HUES6 (cell line): ENCODE results near the gene ZNF444.
"Not testable (repeated sequence)": the region's sequence is repeated elsewhere in the genome, so short reads cannot be mapped to it uniquely, and the experiment has no call there.

ENCODE experiments used
- H3K27ac ChIP-seq: 2 replicates; pipeline ENCODE4 v1.7.0; 2013; ENCODE audit warnings: low read depth, mild to moderate bottlenecking, low read length, inconsistent platforms
- H3K27me3 ChIP-seq: 2 replicates; pipeline ENCODE4 v1.6.1; 2013; ENCODE audit warnings: low read length; ENCODE audit not compliant: control insufficient read depth, insufficient read depth
- H3K36me3 ChIP-seq: 2 replicates; pipeline ENCODE4 v1.6.1; 2013; ENCODE audit warnings: low read length; ENCODE audit not compliant: control insufficient read depth, insufficient read depth
- H3K4me1 ChIP-seq: 2 replicates; pipeline ENCODE4 v1.6.1; 2013; ENCODE audit warnings: low read length; ENCODE audit not compliant: control insufficient read depth, insufficient read depth
- H3K4me3 ChIP-seq: 2 replicates; pipeline ENCODE4 v1.5.1; 2013; ENCODE audit warnings: low read depth, low read length
- H3K9ac ChIP-seq: one replicate; pipeline ENCODE4 v1.6.1; 2013; ENCODE audit warnings: mild to moderate bottlenecking, low read length
- H3K9me3 ChIP-seq: 2 replicates; pipeline ENCODE4 v1.6.1; 2013; ENCODE audit warnings: low read depth, low read length; ENCODE audit not compliant: control insufficient read depth, insufficient read depth

Gene ZNF444

GRCh38 chr19:56191115-56191514 is 50.0 kb downstream of the ZNF444 start:
- H3K27ac ChIP-seq, result no peak overlapping the region
- H3K9ac ChIP-seq, result no peak overlapping the region
- H3K36me3 ChIP-seq, result no peaks in the 10 kb centered on the region
- H3K9me3 ChIP-seq, result no peaks in the 10 kb centered on the region
- H3K4me1 ChIP-seq, result no peaks in the 10 kb centered on the region
- no peak overlapping the region for H3K4me3 ChIP-seq
- H3K27me3 ChIP-seq, result no peaks in the 10 kb centered on the region

DNA sequence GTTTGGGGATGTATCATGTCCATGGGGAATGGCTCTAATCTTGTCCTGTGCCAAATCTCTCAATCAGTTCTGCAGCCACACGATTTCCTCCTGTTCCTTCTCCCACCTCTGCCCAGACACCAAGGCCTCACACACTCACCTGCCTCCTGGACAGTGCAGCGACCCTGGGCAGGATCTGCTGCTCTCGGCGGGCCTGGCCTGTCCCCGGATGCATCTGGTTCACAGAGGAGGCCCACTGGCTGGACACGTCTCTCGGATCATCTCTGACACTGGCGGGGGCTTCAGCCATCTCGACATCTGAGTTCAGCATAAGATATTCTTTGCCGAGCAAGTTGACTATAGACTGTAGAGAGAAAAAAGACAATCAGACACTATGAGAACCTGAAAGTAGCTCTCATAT is 50.6 kb downstream of the ZNF444 start:
- Histone ChIP-seq H3K27ac (no peak overlapping the region), H3K4me3 (no peak overlapping the region), H3K9me3 (no peaks in the 10 kb centered on the region), H3K36me3 (no peaks in the 10 kb centered on the region), H3K9ac (no peak overlapping the region), H3K27me3 (no peaks in the 10 kb centered on the region), H3K4me1 (no peaks in the 10 kb centered on the region)

DNA sequence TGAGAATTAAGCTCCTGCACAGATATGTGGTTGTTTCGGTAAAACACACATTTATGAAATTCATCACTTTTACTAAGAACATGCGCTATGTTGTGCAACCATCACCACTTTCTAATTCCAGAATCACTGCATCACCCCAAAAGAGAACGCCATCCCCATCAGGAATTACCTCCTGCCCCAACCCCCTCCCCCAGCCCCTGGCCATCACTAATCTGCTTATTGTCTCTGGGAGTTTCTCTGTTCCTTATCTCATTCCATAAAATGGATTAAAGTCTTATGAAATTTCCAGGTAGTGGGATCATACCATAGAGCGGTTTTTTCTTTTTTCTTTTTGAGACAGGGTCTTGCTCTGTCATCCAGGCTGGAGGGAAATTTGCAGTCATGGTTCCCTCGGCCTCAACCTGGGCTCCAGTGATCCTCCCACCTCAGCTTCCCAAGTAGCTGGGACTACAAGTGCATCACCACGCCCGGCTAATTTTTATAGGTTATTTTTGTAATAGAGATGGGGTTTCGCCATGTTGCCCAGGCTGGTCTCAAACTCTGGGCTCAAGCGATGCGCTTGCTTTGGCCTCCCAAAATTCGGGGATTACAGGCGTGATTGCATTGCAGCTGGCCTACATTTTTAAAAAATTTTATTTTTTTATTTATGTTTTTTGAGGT is 53.0 kb downstream of the ZNF444 start:
- no peaks in the 10 kb centered on the region for H3K9me3 ChIP-seq
- no peaks in the 10 kb centered on the region for H3K36me3 ChIP-seq
- H3K27me3 ChIP-seq, result no peaks in the 10 kb centered on the region
- no peak overlapping the region for H3K9ac ChIP-seq
- no peak overlapping the region for H3K4me3 ChIP-seq
- H3K27ac ChIP-seq, result no peak overlapping the region
- H3K4me1 ChIP-seq, result no peaks in the 10 kb centered on the region

GRCh38 chr19:56197646-56198045 is 56.6 kb downstream of the ZNF444 start, which contains the start of gene ZSCAN5B:
TSS of gene ZSCAN5B (minus strand) at chr19:56197783. CDS start at chr19:56193052, 4,731 bp downstream.
- not testable (repeated sequence) for H3K27me3 ChIP-seq, H3K4me1 ChIP-seq, H3K4me3 ChIP-seq, H3K36me3 ChIP-seq, H3K9ac ChIP-seq, H3K27ac ChIP-seq, H3K9me3 ChIP-seq

- H3K9ac ChIP-seq, result no peak overlapping the region
- H3K4me3 ChIP-seq, result no peak overlapping the region
- no peaks in the 10 kb centered on the region for H3K9me3 ChIP-seq
- no peaks in the 10 kb centered on the region for H3K4me1 ChIP-seq
- H3K27ac ChIP-seq, result no peak overlapping the region
- H3K36me3 ChIP-seq, result no peaks in the 10 kb centered on the region
- H3K27me3 ChIP-seq, result no peaks in the 10 kb centered on the region
These were observed 58.6 kb downstream of the ZNF444 start for GRCh38 chr19:56199687-56200086.

DNA sequence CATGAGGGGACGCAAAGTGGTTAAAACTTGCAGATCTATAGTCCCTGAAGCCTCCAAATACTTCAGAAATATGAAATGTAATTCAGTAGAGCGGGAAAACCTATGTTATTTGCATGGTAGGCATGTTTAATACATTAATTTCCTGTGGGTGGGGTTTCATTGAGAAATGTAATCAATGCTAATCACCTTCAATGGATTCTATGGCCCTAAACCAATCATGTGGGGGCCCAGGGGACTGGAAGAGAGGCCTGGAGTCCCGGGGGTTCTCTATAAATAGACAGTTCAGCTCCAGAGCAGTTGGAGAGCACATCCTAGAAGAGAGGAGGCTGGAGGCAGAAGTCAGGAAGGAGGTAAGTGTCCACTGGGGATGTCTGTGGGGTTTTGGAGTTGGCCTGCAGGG is 60.9 kb downstream of the ZNF444 start, which contains the start of gene ZSCAN5C:
TSS of gene ZSCAN5C (plus strand) at position 301 of the 400 bp plus-strand sequence. CDS start 3,641 bp downstream, outside the sequence.
- Histone ChIP-seq H3K27ac (no peak within 1 kb of the TSS), H3K4me3 (no peak within 1 kb of the TSS), H3K9ac (no peak within 1 kb of the TSS), H3K36me3 (no peaks in the 10 kb centered on the region), H3K4me1 (no peaks in the 10 kb centered on the region), H3K9me3 (no peaks in the 10 kb centered on the region), H3K27me3 (peaks cover 2% of the 10 kb centered on the region; the same call in 1 of the 2 replicates)

DNA sequence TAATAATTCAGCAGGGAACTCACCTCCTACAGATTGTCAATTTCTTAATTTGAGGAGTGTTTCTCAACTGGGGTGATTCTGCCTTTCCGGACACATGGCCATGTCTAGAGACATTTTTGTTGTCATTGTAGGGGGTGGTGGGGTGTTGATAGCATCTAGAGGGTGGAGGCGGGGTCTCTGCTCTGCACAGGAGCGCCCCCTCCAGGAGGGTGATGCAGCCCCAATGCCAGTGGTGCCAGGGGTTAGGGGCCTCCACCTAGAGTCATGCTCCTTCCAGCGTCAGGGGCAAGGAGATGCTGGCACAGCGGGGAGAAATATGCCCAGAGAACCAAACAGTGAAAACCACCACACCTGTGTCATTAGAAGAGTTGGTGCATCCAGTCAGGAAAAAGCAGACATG is 66.5 kb downstream of the ZNF444 start:
- H3K9me3 ChIP-seq, H3K27ac ChIP-seq, H3K4me1 ChIP-seq, H3K36me3 ChIP-seq, H3K27me3 ChIP-seq, H3K9ac ChIP-seq, H3K4me3 ChIP-seq: not testable (repeated sequence)

DNA sequence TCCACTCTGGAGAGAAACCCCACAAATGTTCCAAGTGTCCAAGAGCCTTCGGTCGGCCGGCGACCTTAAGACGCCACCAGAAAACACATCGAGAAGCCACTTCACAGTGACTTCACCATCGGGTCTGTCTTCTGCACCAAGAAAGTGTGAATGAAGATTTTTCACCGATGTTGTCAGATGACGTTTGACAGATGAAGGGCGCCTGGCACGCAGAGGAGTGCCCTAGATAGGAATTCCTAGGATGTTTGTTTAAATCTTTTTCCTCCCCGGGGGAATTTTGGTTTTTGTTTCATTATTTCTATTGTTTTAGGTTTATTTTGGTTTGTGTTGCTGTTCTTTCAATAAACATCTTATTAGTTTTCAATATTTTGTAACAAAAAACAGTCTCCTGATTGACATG is 68.0 kb downstream of the ZNF444 start:
- Histone ChIP-seq H3K36me3 (no peaks in the 10 kb centered on the region), H3K27ac (no peak overlapping the region), H3K4me3 (no peak overlapping the region), H3K4me1 (no peaks in the 10 kb centered on the region), H3K9ac (no peak overlapping the region), H3K9me3 (no peaks in the 10 kb centered on the region), H3K27me3 (peaks cover 2% of the 10 kb centered on the region; the same call in 1 of the 2 replicates)

DNA sequence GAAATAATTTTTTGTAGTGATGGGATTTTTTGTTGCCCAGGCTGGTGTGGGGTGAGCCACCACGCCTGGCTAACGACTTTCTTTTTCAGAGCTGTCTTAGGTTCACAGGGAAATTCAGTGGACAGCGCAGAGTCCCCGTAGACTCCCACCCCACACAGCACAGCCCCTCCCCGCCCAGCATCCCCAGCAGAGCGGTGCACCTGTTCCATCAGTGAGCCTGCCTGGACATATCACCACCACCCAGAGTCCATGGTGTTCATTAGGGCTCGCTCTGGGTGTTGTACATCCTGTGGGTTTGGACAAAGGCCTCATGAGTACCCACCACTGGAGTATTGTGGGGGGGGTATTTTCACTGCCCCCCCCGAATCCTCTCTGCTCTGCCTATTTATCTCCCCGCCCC is 68.9 kb downstream of the ZNF444 start:
- H3K4me1 ChIP-seq, H3K9me3 ChIP-seq, H3K36me3 ChIP-seq, H3K9ac ChIP-seq, H3K4me3 ChIP-seq, H3K27me3 ChIP-seq, H3K27ac ChIP-seq: not testable (repeated sequence)
